ENCODE results near the gene TTLL5. TPM values are rescaled to one million over a fixed set of nuclear protein-coding genes. Genes with fewer than 3 reads are reported as not detected.

The TTLL5 gene
- total and polyA plus RNA-seq, 2 of the 13 experiments (the other 11 are each of a cell fraction or from before 2014, with no cell fraction given) = 11.8 to 18.8 TPM

DNA sequence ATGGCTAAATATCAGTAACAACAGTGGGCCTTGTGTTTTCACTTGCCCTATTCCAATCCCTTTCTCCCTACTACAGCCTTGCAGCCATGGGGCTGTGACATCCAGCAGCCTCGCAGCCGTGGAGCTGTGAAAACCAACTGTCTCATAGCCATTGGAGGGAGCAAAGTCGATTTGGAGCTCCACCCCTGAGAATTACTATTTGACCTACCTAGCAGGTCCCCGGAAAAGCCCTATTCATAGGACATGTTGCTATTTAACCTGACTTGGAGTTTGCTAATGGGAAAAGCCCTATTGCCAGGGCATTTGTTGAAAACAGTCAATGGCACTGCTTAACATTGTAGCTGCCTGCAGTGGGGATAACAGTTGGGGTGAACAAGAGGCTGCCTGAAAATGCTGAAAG, 33.6 kb upstream of the TTLL5 start:
- H3K79me2 ChIP-seq (ENCODE audit: insufficient read depth, low read length) = no peaks in the 10 kb centered on the region
- in situ Hi-C loops (cut with HindIII; ENCODE audit: extremely low pct_ligation_motif_present, low pct_unique_long_range_greater_than_20kb) (no loop called here), intact Hi-C loops (cut with micrococcal nuclease; ENCODE audit: unreplicated experiment) (loop anchor here (2.0 kb wide), 1 partner anchor 21 kb away; no protein-coding TSS in a partner anchor)
- no peak overlapping the region; the same call in 1 of the 2 replicates for H3K9ac ChIP-seq (ENCODE audit: insufficient read depth, low read depth, low read length)
- ChIA-PET POLR2A (interaction anchor here (0.6 to 6.1 kb wide), 5 partner anchors 10 to 34 kb away, joined by 3 to 47 read pairs (median 3); partner anchors contain the start of genes ERG28 and TTLL5), CTCF (ENCODE audit: low intra/inter-chr PET ratio, low total read pairs) (no interaction called here)
- FAIRE-seq (peak; percentile 85), ATAC-seq (peak; percentile 96), DNase-seq (ENCODE audit: low spot score) (peak; percentile 83)
- 0% methylated on average over 4 of the region's 4 CpGs for WGBS (ENCODE audit: low lambda C conversion rate)
- H3K9me3 ChIP-seq (ENCODE audit: low read length) = no peaks in the 10 kb centered on the region
- H3K27me3 ChIP-seq (ENCODE audit: control insufficient read depth in 1 of 2, insufficient read depth in 2 of 2, low read length in 2 of 2) = no peaks in the 10 kb centered on the region
- BruUV-seq (replicated peaks) = no TSS peak
- peak overlapping the region; percentile 48 for H3K27ac ChIP-seq (ENCODE audit: extremely low read length, insufficient read depth, low read length)
- H3K36me3 ChIP-seq (replicated peaks in 1 of 2; ENCODE audit: control insufficient read depth in 1 of 2, insufficient read depth in 2 of 2, low read length in 2 of 2) = no peaks in the 10 kb centered on the region; a peak in 1 of 5 replicates
- no peak overlapping the region for H2AFZ ChIP-seq (ENCODE audit: low read length)
- no peaks in the 10 kb centered on the region for H4K20me1 ChIP-seq (ENCODE audit: insufficient read depth, low read length)
- peaks cover 75% of the 10 kb centered on the region for H3K4me1 ChIP-seq (ENCODE audit: insufficient read depth, low read length)
- H3K4me3 ChIP-seq (replicated peaks in 1 of 3; ENCODE audit: insufficient read depth in 1 of 3, low read depth in 2 of 3, low read length in 3 of 3) = no peak overlapping the region; a peak in 1 of 6 replicates
- H3K4me2 ChIP-seq (ENCODE audit: low read depth, low read length) = peak overlapping the region; percentile 37
- TF ChIP-seq, protein P1, sequence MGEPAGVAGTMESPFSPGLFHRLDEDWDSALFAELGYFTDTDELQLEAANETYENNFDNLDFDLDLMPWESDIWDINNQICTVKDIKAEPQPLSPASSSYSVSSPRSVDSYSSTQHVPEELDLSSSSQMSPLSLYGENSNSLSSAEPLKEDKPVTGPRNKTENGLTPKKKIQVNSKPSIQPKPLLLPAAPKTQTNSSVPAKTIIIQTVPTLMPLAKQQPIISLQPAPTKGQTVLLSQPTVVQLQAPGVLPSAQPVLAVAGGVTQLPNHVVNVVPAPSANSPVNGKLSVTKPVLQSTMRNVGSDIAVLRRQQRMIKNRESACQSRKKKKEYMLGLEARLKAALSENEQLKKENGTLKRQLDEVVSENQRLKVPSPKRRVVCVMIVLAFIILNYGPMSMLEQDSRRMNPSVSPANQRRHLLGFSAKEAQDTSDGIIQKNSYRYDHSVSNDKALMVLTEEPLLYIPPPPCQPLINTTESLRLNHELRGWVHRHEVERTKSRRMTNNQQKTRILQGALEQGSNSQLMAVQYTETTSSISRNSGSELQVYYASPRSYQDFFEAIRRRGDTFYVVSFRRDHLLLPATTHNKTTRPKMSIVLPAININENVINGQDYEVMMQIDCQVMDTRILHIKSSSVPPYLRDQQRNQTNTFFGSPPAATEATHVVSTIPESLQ (CRISPR knock-in tag; conservative IDR thresholded peaks at IDR 0.05) = no peak
- TF ChIP-seq ZSCAN21 (CRISPR knock-in tag; IDR thresholded peaks at IDR 0.05; ENCODE audit: borderline replicate concordance) = 0 out of 2 replicates have a peak, but pooled peaks have one; percentile 25
- TF ChIP-seq HNF4A (CRISPR knock-in tag; IDR thresholded peaks at IDR 0.05) = peak; percentile 70
- TF ChIP-seq MLLT10 (CRISPR knock-in tag; IDR thresholded peaks at IDR 0.05) = no peak
- TF ChIP-seq KAT8 (CRISPR knock-in tag; IDR thresholded peaks at IDR 0.05) = 0 out of 2 replicates have a peak, but pooled peaks have one; percentile 27
- 0 out of 2 replicates have a peak, but pooled peaks have one; percentile 15 for TF ChIP-seq KMT2A (CRISPR knock-in tag; IDR thresholded peaks at IDR 0.05)
- TF ChIP-seq CBX1 (IDR thresholded peaks at IDR 0.05; ENCODE audit: low read depth) = peak; percentile 35
- TF ChIP-seq ZNF556 (CRISPR knock-in tag; IDR thresholded peaks at IDR 0.05; ENCODE audit: borderline replicate concordance) = 0 out of 2 replicates have a peak, but pooled peaks have one; percentile 29
- TF ChIP-seq PHF21A (CRISPR knock-in tag; IDR thresholded peaks at IDR 0.05) = peak; percentile 85
- 0 out of 2 replicates have a peak, but pooled peaks have one; percentile 27 for TF ChIP-seq TBX2 (CRISPR knock-in tag; IDR thresholded peaks at IDR 0.05; ENCODE audit: borderline replicate concordance)
- peak; percentile 93; the same call in 1 of the 2 replicates for TF ChIP-seq ZNF292 (CRISPR knock-in tag; IDR thresholded peaks at IDR 0.05; ENCODE audit: borderline replicate concordance, low read depth)
- TF ChIP-seq REPIN1 (CRISPR knock-in tag; IDR thresholded peaks at IDR 0.05; ENCODE audit: borderline replicate concordance, low read depth) = no peak
- TF ChIP-seq ZNF432 (CRISPR knock-in tag; IDR thresholded peaks at IDR 0.05; ENCODE audit: borderline replicate concordance) = peak; percentile 99
- TF ChIP-seq, protein P2, sequence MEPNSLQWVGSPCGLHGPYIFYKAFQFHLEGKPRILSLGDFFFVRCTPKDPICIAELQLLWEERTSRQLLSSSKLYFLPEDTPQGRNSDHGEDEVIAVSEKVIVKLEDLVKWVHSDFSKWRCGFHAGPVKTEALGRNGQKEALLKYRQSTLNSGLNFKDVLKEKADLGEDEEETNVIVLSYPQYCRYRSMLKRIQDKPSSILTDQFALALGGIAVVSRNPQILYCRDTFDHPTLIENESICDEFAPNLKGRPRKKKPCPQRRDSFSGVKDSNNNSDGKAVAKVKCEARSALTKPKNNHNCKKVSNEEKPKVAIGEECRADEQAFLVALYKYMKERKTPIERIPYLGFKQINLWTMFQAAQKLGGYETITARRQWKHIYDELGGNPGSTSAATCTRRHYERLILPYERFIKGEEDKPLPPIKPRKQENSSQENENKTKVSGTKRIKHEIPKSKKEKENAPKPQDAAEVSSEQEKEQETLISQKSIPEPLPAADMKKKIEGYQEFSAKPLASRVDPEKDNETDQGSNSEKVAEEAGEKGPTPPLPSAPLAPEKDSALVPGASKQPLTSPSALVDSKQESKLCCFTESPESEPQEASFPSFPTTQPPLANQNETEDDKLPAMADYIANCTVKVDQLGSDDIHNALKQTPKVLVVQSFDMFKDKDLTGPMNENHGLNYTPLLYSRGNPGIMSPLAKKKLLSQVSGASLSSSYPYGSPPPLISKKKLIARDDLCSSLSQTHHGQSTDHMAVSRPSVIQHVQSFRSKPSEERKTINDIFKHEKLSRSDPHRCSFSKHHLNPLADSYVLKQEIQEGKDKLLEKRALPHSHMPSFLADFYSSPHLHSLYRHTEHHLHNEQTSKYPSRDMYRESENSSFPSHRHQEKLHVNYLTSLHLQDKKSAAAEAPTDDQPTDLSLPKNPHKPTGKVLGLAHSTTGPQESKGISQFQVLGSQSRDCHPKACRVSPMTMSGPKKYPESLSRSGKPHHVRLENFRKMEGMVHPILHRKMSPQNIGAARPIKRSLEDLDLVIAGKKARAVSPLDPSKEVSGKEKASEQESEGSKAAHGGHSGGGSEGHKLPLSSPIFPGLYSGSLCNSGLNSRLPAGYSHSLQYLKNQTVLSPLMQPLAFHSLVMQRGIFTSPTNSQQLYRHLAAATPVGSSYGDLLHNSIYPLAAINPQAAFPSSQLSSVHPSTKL (CRISPR knock-in tag; IDR thresholded peaks at IDR 0.05) = no peak
- TF ChIP-seq TEAD3 (CRISPR knock-in tag; optimal IDR thresholded peaks at IDR 0.05; ENCODE audit: borderline replicate concordance) = peak; percentile 30
- TF ChIP-seq, protein P3, sequence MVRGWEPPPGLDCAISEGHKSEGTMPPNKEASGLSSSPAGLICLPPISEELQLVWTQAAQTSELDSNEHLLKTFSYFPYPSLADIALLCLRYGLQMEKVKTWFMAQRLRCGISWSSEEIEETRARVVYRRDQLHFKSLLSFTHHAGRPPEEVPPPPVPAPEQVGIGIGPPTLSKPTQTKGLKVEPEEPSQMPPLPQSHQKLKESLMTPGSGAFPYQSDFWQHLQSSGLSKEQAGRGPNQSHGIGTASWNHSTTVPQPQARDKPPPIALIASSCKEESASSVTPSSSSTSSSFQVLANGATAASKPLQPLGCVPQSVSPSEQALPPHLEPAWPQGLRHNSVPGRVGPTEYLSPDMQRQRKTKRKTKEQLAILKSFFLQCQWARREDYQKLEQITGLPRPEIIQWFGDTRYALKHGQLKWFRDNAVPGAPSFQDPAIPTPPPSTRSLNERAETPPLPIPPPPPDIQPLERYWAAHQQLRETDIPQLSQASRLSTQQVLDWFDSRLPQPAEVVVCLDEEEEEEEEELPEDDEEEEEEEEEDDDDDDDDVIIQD (CRISPR knock-in tag; IDR thresholded peaks at IDR 0.05; ENCODE audit: low read depth) = peak; percentile 81; the same call in 1 of the 2 replicates
